ENCODE results near the gene GNAO1.

GNAO1 gene

DNA sequence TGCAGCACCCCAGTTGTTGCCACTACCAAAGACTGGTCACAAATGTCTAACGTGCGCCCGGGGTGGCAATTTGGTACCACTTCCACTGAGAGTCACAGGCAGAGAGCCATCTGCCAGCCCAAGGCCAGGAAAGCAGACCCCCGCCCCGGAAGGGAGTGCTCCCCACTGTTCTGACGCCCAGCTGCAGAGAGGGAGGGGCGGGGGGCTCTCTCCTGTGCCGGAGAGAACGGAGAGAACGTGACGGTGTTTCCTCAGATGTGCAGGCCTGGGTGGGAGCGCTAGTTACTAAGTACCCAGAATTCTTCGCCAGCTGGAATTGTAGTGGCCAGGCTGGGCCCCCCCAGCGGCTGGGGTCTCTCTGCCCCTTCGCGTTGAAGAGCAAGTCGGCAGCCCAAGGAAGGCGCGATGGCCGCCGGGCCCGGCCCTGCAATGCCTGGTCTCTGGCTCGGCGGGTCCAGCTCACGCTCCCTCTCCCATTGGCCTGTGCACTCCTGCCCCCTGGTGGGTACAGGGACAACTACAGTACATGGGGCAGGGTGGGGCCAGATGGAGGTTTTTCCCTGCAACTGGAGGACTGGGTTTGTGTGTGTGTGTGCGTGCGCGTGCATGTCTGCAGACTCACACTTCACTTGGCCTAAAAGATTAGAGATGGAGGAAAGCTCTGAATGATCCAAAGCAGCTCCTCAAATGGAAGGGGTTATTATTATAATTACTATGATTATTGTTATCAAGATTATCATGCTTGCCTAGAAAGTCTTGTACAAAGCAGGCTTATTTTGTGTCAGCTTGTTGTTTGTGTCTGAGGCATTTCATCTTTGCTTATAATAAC, 126.9 kb downstream of the GNAO1 start:
- peak; percentile 82 for DNase-seq

DNA sequence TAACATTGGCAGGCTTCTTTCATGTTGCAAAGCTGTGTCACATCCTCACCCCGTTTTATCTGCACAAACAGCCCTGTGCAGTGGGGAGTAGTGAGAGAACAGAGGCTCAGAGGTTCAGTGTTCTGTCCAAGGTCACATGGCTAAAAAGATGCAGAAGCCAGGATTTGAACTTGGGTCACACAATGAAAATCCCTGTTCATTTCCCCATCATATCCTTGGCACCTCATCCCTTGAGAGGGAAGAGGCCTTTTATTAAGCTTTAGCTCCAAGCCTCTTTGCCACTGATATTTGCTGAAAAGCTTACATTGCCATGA, 127.5 kb downstream of the GNAO1 start:
- DNase-seq = no peak

DNA sequence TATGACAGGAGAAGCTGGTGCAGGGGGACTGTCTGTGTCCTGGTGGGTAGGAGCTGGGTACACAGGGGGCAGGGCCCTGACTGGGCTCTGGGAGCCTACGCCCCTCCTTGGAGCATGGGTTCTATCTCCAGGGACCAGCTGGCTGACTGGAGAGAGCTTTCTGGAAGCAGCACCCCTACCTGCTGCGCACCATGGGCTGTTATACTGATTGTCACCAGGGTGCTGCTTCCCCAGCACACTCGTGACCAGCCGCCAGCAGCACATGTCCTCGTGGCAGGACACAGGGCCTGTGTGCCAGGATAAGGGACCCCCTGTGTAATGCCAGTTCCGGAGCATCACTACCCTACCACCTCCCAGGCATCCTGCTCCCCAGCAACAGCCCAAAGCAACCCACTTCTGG, 128.1 kb downstream of the GNAO1 start:
- no peak for DNase-seq

DNA sequence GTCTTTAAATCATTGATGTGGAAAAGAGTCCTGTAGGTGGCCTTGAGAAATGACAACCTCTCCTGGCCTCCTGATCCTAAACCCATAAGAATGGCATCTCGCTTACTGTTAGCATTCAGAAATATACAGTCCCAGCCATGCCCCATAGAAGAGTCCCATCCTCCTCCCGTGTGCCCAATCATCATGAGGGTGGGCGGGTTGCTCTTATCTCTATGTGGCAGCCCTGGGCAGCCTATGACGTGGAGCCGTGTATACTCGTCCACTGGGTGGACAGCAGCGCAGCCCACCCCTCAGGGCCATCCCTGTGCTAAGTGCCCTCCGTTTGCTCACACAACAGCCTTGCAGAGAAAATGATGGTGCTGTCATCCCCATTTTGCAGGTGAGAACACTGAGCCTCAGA, 128.8 kb downstream of the GNAO1 start:
- DNase-seq = no peak

DNA sequence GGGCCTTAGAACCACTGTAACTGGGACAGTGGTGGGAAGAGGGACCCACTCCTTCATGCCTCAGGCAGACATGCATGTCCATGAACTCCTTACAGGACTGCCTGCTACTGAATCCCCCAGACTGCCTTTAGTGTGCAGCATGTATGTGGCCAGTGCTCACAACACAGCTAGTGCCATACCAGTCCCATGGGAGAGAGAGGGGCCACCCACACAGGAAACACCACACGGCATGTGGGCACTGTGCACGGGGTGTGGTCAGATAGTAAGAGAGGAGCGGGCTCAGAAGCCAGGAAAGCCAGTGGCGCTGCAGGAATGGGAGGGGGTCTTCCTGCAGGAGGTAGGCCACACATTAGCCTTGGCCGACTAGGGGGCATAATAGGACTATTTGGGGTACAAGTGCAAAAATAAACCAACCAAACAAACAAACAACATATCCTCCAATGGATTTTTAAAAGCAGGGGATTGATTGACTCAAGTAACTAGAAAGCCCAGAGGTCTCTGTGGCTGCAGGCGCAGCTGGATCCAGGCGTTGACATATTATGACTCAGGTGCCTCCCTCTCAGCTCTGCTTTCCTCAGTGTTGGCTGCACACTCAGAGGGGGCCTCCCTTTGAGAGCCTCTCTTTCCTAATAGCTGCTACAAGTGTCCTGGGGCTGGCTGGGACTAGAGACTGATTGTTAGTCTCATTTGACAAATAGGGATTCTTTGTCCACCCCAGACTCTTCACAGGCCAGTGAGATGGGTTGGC, 129.7 kb downstream of the GNAO1 start:
- DNase-seq = no peak

DNA sequence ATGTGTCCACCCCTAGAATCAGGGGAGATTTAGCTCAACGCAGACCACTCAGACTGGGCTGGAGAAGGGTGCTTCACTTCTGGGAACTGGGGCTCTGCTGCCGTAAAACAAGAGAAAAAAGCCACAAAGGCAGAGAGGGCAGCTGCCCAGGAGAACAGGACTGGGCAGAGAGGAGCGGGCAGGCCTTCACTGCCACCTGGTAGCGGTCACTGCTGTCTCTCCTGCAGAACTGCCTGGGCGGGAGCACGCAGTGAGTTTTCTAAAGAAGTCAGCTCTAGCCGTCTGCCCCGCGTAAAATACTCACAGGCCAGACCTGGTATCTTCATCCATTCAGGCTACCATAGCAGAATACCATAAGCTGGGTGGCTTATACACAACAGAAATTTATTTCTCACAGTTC, 130.3 kb downstream of the GNAO1 start:
- no peak for DNase-seq

DNA sequence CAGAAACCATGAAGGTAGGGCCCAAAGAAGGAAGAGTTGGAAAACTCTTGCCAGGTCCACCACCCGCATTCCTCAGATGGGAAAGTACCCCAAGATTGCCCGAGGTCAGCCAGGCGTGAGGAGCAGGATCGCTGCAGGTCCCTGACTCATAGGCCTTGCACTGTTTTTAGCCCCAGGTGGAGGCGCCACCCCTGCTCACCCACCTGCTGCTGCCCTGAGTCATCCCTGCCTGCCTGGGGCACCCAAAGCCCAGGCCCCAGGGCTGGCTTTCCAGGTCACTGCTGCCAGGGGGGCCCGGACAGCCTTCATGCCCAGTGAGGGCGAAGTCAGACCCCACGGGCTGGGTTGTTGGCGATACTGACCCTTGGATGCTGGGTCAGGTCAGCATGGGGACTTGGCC, 133.1 kb downstream of the GNAO1 start:
- no peak for DNase-seq

DNA sequence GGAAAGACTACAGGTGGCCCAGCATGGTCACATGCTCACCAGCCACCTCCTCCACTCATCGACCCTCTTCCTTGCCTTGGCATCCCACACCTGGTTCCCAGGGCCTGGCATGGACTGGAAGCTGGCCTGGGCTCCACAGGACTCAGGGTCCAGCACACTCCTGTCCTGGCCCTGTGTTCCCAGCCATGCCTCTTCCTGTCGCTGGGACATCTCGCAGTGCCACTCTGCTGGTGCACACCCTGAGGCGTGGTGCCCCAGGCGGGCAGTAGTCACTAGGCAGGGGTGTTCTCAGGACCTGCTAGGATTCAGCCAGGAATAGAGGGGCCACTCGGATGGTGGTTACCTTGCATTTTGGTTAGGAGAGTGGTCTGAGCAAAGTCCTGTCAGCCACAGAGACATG, 134.7 kb downstream of the GNAO1 start:
- no peak for DNase-seq

DNA sequence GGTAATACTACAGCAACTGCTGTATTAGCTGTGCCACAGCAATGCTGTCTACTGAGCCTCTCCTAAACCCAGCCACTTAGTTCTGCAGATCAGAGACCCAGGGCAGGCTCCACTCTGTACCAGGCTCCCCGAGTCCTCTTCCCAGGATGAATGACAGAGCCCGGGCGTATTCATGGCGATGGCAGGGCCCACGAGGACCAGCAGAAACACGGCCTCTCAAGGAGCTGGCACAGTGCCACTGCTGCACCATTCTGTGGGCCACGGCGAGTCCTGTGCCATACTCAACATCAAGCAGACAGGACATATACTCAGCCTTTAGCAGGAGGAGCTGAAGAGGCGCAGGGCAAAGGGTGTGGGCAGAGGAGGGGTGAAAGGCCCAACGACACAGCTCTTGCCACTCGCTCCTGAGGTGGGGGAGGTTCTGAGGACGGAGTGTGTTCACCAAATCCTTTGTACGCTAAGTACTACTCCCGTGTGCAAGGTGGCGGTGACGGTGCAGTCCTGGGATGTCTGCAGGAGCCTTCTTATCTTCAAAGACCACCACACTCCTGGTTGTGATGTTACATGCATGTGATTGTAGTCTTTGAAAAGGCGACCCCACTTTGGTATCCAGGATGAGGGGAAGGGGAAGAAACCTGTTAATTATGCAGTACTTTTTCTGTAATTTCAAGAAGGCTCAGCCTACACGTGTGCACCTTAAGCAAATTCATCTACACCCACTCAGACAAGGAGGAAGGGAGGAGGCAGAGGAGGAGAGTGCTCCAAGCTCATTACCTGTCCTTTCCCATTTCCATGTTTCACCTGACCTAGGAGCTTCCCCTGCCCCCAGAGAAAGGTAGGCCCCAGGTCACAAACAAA, 136.0 kb downstream of the GNAO1 start:
- no peak for DNase-seq

DNA sequence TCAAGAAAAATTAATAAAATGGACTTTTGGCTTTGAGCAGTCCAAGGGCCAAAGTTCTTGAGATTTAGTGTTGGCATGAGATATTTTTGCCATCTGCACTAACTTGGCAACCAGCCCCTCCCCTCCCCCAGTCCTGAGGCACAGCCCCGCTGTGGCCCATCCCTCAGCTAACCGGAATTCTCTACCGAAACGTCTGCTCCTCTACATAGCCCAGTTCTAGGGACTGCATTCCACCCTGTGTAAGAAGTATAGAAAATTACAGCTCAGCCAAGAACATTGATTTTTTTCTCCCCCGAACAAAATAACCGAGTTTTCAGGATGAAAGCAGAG, 136.6 kb downstream of the GNAO1 start:
- DNase-seq = no peak

DNA sequence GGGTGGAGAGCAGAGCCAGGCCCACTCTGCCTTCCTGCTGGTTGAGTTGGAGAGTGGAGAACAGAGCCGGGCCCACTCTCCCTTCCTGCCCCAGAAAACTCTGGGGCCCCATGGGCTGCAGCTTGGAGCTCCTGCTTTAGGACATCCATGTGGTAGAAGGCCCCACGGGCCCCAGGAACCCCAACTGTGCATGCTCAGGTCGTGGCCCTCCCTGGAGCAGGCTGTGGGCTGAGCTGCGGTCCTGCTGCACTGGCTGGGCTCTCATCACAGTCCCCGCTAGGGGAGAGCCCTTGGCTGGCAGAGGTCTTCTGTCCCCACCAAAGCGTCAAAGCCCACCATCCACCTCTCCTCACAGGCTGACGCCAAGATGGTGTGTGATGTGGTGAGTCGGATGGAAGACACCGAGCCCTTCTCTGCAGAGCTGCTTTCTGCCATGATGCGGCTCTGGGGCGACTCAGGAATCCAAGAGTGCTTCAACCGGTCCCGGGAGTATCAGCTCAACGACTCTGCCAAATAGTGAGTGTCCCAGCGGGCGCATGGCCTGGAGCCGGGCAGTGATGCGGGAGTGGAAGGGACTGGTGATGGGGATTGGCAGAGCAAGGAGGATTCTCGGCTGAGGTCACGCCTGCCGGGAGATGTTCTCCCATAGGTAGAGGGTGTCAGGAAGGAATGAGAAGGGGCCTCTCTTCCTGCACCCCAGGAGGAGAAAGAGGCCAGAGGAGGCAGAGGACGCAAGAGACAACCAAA, 137.2 kb downstream of the GNAO1 start:
- DNase-seq = no peak

DNA sequence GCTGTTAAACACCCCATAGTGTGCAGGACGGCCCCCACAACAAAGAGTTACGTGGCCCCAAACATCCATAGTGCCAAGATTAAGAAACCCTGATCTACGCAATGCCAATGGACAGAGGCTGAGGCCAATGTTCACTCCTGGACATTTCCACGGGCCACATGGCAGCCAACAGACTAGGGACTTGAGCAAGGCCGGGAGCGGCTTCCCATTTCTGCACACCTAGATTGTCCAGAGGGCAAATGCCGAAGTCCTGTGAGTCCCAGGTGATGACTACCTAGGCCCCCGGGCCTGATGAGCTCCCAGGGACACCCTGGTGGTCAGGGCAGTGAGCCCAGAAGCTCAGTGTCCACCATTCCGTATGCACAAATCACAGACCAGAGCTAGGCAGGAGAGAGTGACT, 138.6 kb downstream of the GNAO1 start:
- no peak for DNase-seq

DNA sequence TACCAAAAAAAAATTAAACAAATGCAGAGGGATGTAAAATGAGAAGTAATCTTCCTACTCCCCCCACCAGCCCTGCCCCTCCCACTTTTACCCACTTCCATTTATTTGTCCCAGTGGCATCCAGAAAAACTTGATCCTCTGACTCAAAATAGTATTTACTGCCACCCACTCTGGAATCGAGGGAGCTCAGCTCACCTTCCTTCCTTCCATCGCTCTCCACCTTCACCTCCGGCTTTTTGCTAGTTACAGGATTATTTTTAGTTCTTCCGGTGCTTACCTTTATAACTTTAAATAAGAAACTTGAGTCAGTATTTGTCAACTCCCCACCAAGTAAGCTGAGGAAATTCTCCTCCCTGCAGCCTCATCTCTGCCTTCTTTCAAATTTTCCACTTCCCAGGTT, 139.2 kb downstream of the GNAO1 start:
- DNase-seq = no peak

DNA sequence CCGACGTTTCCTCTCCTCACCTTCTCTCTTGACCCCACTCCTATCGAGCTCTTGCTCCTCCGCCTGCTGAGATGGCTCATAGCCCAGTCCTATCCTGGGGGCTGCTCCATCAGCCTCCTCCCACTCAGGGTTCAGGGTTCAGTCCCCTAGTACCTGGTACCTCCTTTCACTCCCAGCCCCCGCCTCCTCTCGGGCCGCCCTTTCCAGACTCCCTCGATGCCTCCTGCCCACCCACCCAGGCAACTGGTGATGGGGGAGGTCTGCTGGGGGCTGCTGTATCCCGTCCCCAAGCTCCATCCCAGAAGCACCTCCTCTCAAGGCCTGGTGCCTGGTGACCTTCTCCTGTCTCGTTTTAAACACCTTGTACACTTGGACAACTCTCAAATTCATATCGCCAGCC, 140.1 kb downstream of the GNAO1 start:
- no peak for DNase-seq

DNA sequence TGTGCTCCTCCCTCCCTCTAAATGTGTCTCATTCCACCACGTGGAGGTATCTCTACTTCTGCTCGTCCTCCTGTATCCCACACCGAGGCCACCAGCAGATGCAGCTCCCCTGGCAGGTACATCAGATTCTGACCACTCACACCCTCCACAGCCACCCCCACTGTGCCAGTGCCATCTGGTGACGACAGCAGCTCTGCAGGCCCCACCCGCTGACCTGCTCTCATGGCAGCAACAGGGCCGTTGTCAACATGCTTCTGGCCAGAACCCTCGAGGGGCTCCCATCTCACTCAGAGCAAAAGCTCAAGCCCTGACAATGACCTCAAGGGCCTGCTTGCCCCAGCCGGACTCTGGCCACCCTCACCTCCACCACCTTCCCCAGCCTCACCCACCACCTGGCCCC, 140.6 kb downstream of the GNAO1 start:
- DNase-seq = no peak

DNA sequence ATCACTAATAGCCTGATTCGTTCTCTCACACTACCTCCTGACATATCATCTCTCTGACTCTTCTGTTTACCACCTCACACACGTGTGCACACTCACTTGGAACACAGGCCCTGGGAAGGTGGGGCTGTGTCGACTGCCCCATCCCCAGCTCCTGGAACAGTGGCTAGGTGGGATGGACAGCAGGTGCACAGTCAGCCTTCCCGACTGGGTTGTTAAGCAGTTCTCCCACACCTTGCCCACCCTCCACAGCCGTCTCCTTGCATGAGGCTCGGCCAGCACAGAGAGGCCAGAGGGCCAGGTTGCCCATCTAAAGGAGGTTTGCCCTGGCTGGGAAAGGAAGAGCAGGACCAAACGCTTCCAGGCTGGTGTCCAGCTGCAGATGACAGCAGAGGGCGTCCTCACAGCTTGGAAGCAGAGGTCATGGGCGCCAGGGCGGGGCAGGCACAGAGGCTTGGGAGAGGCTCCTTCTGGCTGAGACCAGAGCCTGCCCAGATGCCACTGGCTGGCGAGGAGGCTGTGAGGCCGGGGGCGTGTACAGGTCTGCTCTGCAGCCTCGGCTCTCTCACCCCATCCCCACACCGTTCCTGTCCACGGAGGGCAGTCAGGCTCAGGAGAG, 141.3 kb downstream of the GNAO1 start:
- no peak for DNase-seq

DNA sequence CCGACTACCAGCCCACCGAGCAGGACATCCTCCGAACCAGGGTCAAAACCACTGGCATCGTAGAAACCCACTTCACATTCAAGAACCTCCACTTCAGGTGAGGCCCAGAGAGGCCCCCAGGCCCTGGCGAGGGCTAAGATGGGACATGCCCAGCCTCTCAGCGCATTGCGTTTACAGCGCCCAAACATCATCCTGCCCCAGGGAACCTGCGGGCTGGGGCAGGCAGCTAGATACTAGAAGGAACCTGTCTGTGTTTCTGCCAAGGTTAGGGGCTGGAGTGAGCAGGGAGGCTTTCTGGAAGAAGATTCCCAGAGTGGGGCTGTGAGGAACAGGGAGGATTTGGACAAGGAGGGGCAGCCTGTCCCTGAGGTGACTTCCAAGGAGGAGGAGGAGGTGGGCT, 143.5 kb downstream of the GNAO1 start:
- no peak for DNase-seq

DNA sequence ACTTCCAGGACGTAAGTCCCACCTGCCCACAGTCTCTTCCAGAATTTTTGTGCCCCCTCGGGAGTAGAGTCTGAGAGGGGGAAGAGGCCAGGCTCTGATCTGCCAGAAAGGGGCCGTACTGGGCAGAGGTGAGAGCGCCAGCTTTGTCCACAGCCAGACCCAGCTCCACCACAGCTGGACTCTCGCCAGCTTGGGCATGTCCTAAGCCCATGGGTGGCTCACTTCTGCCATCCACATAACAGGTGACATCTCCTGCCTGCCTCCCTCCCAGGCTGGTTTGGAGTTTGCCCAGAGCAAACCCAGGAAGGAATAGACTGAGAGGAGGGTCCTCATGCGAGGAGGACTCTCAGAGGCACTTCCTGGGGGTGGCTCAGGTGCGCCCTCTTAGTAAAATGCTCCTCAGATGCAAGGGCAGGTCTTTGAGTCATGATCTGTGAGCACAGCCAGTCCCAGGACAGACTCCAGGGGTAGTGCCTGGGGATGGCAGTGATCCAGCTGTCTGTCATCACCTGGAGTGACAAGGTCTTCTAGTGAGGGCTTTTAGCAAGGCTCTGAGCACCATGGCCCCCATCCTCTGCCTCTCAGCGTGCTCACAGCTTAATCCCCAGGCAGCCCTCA, 144.9 kb downstream of the GNAO1 start:
- no peak for DNase-seq

DNA sequence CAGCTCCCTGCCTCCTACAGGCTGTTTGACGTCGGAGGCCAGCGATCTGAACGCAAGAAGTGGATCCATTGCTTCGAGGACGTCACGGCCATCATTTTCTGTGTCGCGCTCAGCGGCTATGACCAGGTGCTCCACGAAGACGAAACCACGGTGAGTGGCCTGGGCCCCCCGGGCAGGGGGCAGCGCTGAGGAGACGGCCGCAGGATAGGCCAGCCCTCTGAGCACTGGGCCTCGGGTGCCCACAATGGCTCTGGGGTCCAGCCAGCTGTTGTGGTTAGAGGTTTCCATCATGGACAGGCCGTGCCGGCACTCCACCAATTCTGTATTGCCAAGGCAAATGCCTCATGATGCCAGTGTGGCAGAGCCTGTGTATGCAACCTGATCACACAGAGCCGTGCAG, 145.4 kb downstream of the GNAO1 start:
- DNase-seq = no peak

DNA sequence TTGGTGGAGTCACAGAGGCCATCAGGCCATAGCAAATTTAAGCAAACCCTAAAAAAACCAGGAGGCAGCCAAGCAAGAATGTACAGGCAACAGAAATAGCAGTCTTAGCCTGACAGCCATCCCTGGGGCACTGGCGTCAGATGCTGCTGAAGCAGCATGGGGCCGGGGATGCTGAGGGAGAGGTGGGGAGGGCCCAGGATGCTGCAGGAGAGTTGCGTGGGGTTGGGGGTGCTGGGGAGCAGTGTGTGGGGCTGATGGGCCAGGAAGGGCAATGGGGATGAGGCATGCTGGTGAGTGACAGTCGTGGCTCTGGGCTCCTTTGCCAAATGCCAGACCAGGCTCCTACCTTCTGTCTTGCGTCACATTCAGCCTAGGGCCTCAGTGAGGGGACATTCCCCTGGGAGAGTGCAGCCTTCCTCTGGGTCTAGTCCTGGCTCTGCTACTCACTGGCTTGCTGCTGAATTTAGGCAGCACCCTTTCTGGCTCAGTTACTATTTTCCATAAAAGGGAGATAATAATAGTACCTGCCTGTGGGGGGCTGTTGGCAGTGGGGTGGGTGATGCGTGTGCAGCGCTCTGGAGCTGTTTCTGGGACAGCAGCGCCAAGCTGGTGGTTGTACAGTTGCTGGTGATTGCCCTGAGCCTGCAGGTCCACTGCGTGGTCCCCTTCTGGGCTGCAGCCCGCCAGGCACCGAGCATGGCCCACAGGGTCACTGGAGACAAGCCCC, 146.0 kb downstream of the GNAO1 start:
- no peak for DNase-seq

DNA sequence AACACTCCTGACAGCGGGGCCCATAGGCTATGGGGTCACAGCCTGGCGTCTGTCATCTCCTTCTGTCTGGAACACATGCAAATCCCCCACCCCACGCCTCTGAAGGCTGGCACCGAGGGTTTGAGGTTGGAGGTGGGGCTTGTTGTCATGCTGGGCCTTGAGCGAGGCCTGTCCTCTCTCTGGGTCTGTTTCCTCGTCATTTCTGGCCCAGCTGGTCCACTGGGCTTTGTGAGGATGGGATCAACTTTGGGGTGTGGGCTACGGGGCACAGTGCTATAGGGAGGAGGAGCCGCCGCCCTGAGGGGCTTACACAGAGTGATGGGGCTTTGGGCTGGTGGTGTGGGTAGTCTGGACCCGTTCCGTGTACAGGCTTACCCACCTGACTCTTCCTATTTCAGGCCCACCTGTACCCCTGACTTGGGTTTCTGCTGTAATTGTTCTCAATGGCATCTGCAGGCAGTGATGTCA, 146.6 kb downstream of the GNAO1 start:
- DNase-seq = no peak
